ENCODE results near the gene SH2D4B. TPM values are rescaled to one million over a fixed set of nuclear protein-coding genes. Genes with fewer than 3 reads are reported as not detected.

Gene SH2D4B
- total RNA-seq, 1 experiment from 2014 or later = 0.22 TPM

DNA sequence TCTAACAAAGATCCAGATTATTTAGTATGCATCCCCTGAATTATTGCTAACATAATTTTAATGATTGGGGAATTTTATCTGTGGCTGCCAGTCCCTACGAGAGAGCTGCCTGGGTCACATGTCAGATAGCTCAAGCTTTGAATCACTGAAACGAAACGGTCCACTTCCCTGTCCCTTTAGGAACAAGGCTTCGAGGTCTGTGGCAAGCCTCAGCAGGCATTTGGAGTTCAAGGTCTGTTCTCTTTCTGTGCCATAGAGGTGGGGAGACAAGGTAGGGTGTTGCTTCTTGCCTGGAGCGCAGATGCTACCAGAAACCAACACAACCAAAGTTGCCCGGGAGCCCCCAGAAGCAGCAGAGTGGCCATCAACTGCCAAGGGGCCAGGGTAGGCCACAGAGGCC lies 13.9 kb upstream of the SH2D4B start:
- Histone ChIP-seq H3K9ac (ENCODE audit: low read length) (no peak overlapping the region), H2AFZ (ENCODE audit: low read depth, low read length, poor library complexity, severe bottlenecking) (no peak overlapping the region), H3K4me1 (ENCODE audit: control insufficient read depth in 1 of 2, insufficient read depth in 2 of 2, low read length in 2 of 2) (no peaks in the 10 kb centered on the region), H3K27me3 (ENCODE audit: insufficient read depth, low read length) (no peaks in the 10 kb centered on the region), H3K36me3 (ENCODE audit: control insufficient read depth in 1 of 2, insufficient read depth in 2 of 2, low read length in 2 of 2) (peaks cover 2 to 3% of the 10 kb centered on the region in 2 experiments; a peak in 2 of 4 replicates), H3K4me2 (ENCODE audit: low read length) (no peak overlapping the region), H3K9me2 (ENCODE audit: insufficient read depth) (no peaks in the 10 kb centered on the region), H3K4me3 (replicated peaks in 1 of 2; ENCODE audit: low read depth in 1 of 2, low read length in 2 of 2) (no peak overlapping the region), H3K9me3 (ENCODE audit: control insufficient read depth in 1 of 2, insufficient read depth in 1 of 2, low read depth in 1 of 2, low read length in 2 of 2) (no peaks in the 10 kb centered on the region), H3K27ac (ENCODE audit: low read depth, low read length) (no peak overlapping the region), H3K79me2 (ENCODE audit: insufficient read depth, low read length) (no peaks in the 10 kb centered on the region), H4K20me1 (ENCODE audit: insufficient read depth) (no peaks in the 10 kb centered on the region)
- CTCF ChIA-PET = no interaction called here
- RAD21 ChIA-PET (ENCODE audit: low non-redundant PET in 1 of 2, low total read pairs in 2 of 2, uncharacterized antibody in 2 of 2, unreplicated experiment in 2 of 2) = no interaction called here
- ATAC-seq = peak; percentile 10; the same call in 1 of the 2 replicates
- DNase-seq (ENCODE audit: low read depth, low spot score) = no peak
- POLR2A ChIA-PET = no interaction called here
- BruUV-seq (replicated peaks) = no TSS peak
- TF ChIP-seq EZH2phosphoT487 (IDR thresholded peaks at IDR 0.05; ENCODE audit: borderline replicate concordance) (no peak), CTCF (IDR thresholded peaks at IDR 0.05 in 2 of 3, conservative IDR thresholded peaks at IDR 0.05 in 1 of 3; ENCODE audit: borderline replicate concordance in 1 of 3, insufficient read depth in 1 of 3, low read depth in 2 of 3, low read length in 2 of 3) (no peak), ATF3 (IDR thresholded peaks at IDR 0.05) (no peak), POLR2AphosphoS5 (IDR thresholded peaks at IDR 0.05; ENCODE audit: low read depth, low read length) (no peak), ZFX (IDR thresholded peaks at IDR 0.05) (no peak), TCF7L2 (IDR thresholded peaks at IDR 0.05; ENCODE audit: borderline replicate concordance, extremely low read depth, insufficient read depth, insufficient read length) (no peak), ELF1 (IDR thresholded peaks at IDR 0.05; ENCODE audit: borderline replicate concordance, low read depth) (no peak)
- TF ChIP-seq, protein P1, sequence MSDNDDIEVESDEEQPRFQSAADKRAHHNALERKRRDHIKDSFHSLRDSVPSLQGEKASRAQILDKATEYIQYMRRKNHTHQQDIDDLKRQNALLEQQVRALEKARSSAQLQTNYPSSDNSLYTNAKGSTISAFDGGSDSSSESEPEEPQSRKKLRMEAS (IDR thresholded peaks at IDR 0.05) = no peak
- intact Hi-C loops (cut with micrococcal nuclease) = no loop called here
